GM10266 (cell line): ENCODE measurements around the gene LILRB3.
"Not testable (repeated sequence)": the region's sequence is repeated elsewhere in the genome, so short reads cannot be mapped to it uniquely, and the experiment has no call there.

ENCODE experiments used
- DNase-seq: peaks from one replicate; pipeline ENCODE4 v3.0.0; 2012; ENCODE audit errors: extremely low spot score
- TF ChIP-seq, protein P1 (sequence below): IDR thresholded peaks from 2 replicates; pipeline ENCODE4 v1.5.1; 2012; ENCODE audit warnings: mild to moderate bottlenecking, low read depth; ENCODE audit not compliant: control insufficient read depth, insufficient read depth; ENCODE audit errors: missing control alignments

The LILRB3 gene

DNA sequence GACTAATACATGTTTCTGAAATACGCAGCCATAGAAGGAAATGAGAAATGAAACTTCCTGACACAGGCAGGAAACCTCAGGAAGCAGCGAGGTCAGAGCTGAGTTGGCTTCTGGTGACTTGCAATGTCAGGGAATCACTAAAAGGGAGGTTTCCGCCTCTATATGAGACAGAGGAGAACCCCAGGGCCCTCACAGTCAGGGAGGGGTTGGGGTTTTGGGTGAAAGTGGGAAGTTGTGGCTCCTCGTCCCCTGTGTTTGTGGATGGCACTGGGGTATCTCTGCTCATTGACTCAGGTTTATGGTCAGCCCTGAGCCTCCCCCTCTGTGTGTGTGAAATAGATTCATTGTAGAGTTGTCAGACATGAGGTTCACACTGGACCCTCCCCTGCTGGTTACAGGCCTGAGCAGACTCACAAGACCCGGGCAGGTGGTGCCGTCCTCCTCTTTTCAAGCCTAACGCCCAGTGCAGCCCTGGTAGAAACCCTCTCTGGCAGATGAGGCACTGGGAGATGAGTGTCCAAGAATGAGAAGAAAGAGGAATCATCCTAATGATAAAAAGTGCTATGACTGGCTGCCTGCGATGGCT, 25.3 kb upstream of the LILRB3 start:
- DNase-seq = no peak
- TF ChIP-seq, protein P1, sequence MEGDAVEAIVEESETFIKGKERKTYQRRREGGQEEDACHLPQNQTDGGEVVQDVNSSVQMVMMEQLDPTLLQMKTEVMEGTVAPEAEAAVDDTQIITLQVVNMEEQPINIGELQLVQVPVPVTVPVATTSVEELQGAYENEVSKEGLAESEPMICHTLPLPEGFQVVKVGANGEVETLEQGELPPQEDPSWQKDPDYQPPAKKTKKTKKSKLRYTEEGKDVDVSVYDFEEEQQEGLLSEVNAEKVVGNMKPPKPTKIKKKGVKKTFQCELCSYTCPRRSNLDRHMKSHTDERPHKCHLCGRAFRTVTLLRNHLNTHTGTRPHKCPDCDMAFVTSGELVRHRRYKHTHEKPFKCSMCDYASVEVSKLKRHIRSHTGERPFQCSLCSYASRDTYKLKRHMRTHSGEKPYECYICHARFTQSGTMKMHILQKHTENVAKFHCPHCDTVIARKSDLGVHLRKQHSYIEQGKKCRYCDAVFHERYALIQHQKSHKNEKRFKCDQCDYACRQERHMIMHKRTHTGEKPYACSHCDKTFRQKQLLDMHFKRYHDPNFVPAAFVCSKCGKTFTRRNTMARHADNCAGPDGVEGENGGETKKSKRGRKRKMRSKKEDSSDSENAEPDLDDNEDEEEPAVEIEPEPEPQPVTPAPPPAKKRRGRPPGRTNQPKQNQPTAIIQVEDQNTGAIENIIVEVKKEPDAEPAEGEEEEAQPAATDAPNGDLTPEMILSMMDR = no peak

DNA sequence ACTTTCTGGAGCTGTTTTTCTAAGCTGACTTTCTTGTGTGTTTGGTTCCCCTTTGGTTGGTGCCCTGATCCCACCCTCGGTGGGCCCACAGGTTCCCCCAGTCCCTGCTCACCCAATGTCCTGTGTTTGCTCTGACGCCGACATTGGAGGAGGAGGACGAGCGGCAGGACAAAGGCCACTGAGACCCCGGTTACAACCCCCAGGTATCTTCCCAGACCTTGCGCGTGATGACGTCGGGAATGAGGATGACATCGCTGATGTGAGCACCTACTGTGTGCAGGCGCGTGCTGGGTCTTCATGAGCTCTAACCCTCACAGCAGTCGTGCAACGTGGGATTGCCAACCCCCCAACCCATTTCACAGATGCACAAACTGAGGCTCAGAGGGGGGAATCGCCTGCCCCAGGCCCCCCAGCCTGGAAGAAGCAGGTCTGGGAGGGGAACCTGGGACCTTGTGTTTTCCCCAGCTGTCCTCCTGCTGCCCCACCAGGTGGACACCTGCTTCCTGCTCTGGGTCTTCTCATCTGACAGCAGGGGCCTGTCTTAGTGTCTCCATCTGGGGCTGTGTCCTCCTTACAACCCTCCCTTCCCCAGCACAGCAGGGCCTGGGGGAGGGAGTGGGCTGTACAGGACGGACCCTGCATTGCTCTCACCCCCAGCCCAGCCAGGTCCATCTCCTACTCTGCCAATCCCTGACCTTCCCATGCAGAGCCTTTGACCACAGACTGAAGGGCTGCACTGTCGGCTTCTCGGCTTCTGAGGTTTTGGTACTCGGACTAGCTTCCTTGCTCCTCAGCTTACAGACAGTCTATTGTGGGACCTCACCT, 24.5 kb upstream of the LILRB3 start:
- TF ChIP-seq, protein P1 = no peak
- DNase-seq = no peak

GRCh38 chr19:54245936-54246335, 23.1 kb upstream of the LILRB3 start:
- TF ChIP-seq, protein P1 = no peak
- DNase-seq = no peak

DNA sequence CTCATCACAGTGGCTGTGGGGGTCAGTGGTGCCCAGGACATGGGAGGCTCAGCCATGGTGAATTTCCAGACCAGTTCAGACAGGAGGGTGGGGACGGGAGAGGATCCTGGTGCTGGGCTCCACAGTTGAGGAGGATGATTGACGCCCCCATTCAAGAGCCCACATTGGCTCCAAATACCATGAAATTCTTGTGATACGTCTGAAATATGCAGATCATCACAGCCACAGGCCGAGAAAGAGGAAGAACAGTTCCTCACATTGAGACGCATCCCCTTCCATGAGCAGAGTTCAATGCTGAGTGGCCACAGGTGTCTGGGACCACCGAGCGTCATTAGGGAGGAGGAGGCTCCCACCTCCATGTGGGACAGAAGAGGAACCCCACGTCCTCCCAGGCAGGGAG, 21.0 kb upstream of the LILRB3 start:
- not testable (repeated sequence) for DNase-seq

DNA sequence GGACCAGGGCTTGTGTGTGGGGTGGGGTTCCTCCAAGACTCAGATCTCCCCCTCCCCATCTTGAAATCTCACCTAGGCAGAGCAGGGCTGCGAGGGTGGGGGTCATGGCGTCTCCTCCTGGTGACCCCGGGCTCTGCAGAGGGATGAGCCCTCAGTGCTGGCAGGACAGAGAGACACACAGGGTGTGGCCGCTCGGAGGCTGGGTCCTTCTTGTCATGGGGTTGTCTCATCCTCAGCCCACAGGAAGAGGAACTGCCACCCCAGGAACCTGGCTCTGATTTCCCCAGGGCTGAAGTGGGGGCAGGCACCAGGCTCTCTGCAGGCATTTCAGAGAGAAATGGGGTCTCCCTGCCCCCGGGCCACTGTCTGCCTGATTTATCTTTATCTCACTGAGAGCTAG, 19.8 kb upstream of the LILRB3 start, which contains the start of gene LILRA6:
TSS of gene LILRA6 (minus strand) at position 145 of the 400 bp plus-strand sequence.
- DNase-seq = not testable (repeated sequence)

DNA sequence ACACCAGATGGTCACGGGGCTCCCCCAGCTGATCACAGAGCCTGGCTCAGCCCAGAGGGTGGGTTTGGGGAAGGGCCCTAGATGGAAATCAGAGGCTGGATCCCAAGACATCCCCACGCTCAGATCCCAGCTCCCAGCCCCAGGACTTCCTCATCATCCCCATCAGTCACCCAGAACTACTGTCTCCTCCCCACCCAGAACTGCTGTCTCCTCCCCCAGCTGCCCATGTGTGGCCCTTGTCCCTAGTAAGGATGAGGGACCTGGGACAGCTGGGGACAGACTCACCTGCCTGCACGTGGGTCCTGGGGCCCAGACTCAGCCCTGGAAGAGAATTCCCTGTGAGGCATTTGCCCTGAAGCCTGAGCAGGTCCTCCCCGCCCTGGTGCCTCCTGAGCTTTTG, 19.4 kb upstream of the LILRB3 start:
- not testable (repeated sequence) for DNase-seq

DNA sequence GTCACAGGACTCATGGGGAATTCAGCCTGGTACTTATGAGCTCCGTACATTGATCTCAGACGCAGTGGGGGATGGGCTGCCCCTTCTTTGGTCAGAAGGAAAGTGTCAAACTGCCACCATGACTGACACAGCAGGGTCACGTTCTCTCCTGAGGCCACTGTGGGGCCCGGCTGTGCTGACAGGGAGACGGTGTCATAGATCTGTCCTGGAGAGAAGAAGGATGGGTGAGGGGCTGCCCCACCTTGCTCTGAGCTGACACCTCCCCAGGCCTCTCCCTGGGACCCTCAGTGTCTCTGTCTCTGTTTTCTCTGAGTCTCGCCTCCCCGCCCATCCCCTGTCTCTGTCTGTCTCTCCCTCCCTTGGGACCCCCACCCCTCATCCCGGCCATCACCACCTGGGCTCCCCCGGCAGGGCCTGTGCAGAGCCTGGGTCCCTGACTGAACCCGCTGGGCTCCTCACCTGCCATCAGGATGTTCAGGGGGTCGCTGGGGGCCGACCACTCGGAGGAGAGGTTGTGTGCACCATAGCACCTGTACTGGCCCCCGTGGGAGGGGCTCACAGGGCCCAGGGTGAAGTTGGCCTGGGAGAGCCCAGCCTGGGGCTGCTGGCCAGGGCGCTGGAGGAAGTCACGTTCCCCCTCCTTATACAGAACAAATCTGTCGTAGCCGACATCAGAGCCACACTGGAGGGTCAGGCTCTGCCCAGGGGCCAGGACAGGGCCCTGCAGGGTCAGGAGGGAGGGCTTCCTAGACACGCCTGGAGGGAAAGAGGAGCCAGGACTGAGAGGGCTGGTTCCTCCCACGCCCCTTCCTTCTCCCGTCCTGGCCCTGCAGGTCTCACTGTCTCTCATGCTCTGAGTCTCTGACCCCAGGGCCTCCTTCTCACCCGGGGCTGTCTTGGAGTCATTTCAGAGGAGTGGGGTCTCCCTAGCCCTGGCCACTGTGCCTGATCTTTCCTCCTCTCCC, 17.8 kb upstream of the LILRB3 start:
- not testable (repeated sequence) for DNase-seq

GRCh38 chr19:54239491-54240371, 16.9 kb upstream of the LILRB3 start:
- not testable (repeated sequence) for DNase-seq

DNA sequence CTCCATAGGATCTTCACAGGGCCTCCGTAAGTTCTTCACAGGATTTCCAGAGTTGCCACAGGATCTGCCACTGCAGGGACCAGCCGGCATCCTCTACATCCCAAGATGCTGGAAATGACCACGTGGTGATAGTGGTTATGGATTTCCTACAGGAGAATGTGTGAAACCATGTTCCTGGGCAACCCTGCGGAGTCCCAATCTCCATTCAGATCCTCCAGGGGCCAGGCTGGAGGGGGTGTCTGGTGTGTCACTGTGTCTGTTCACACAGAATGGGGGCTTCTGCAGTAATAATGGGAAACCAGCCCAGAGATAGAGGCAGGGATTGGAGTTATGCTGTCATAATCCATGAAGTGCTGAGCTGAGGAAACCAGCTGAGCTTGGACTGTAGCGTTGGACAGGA, 11.1 kb upstream of the LILRB3 start:
- TF ChIP-seq, protein P1 = no peak
- DNase-seq = no peak
